GM18870 (cell line): Measurements from ENCODE around the gene PAFAH2.
"Not testable (repeated sequence)": the region's sequence is repeated elsewhere in the genome, so short reads cannot be mapped to it uniquely, and the experiment has no call there.

Experiments
- ATAC-seq: cut with Tn5 transposase; IDR thresholded peaks from one replicate; pipeline ENCODE4 v1.9.1; 2021; ENCODE audit warnings: moderate library complexity; ENCODE audit not compliant: unreplicated experiment

Gene PAFAH2

DNA sequence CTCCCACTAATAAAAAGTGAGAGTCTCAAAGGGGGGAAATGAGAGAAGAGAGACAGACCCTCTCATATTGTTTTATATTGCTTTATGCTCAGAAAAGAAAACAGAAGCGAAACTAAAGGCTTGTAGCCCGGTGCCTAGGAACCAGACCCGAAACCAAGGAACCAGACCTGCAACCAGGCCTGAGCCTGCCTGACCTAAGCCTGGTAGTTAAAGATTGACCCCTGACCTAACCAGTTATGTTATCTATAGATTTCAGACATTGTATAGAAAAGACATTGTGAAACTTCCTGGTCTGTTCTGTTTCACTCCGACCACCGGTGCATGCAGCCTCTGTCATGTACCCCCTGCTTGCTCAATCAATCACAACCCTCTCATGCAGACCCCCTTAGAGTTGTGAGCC is 54.4 kb downstream of the PAFAH2 start:
- ATAC-seq = not testable (repeated sequence)

- no peak for ATAC-seq
These were observed 60.9 kb downstream of the PAFAH2 start for GRCh38 chr1:25936947-25937346.

DNA sequence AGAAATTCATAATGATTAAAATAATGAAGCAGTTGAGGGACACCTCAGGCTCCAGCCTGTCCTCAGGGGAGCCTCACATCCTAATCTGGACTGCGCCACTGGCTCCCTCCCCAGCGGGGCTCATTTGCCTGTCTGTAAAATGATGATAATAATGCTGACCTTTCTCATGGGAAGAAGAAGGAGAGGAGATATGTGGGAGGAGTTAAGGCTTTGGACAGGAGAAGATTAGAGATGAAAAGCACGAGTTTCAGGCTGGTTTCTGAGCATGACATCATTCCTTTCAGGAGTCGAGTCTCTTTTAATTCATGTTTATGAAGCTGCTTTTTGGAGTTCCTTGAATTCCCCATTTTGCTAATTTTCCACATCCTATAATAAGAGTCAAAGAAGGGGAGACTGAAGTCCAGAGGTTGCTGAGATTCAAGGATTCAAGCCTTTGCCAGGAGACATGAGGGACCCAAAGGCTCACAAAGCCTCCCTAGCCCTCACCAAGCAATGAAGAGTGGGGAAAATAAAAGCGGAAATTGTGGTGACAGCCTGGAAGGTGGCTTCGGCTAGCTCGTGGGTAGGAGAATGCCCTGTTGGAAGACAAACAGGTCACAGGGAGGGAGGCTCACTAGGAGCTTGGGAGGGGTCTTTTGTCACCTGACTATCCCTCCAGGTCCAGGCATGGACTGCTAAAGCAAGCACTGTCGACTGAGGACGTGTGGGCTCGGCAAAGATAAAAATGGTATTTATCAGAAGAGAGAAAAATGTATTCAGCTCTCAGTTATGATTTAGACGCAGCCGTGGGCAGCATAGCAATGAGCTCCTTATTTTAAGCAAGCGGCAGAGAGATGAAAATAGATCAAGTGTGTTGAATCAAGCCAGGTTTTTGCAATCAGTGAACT is 64.1 kb downstream of the PAFAH2 start:
- ATAC-seq = no peak

DNA sequence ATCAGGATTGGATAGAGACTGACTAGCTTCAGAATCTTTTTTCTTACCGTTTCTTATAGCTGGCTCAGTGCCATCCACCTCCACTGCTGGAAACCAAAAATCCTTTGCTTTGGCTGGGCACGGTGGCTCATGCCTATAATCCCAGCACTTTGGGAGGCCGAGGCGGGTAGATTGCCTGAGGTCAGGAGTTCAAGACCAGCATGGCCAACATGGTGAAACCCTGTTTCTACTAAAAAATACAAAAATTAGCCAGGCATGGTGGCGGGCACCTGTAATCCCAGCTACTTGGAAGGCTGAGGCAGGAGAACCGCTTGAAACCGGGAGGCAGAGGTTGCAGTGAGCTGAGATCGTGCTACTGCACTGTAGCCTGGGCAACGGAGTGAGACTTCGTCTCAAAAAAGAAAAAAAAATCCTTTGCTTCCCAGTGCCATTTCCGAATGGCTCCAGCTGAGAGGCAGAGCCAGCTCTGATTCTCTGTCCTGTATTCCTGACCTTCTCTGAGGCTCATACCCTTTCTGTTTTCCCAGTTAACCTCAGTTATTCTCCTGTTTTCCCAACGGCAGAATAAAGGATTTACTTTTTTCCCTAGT is 65.0 kb downstream of the PAFAH2 start:
- ATAC-seq = not testable (repeated sequence)

DNA sequence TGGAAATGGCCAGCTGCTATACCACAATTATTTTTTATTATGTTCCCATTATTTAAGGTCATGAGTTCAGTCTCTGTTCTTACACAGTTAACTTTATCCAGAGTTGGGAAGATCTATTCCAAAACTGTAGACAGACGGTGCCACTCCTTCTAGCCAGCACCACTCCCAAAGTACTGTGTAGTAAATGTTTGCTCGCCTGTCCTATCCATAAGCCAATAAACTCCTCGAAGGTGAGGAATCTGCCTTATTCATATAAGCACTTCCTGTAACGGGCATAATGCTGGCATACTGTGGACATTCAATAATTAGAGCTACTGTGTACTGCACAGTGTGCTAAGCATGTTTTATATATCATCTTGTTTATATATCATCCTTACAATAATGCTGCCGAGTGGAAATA is 65.5 kb downstream of the PAFAH2 start:
- ATAC-seq = no peak

DNA sequence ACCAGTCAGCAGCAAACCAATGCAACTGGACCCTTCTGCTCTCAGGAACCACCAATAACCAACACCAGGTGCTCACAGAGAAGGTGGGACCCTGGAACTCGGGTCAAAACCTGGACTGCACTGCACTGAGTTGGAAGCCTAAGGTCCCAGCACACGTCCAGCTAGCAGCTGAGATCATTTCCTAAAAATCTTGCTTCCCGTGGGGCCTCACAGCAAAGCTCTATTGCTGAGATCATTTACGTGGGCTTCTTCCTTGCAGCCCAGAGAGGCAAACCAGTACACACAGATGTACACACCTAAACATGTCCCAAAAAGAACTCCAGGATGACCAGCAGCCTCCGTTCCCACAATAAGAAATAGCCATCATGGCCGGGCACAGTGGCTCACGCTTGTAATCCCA is 68.8 kb downstream of the PAFAH2 start:
- no peak for ATAC-seq

- no peak for ATAC-seq
These were observed 70.2 kb downstream of the PAFAH2 start for GRCh38 chr1:25927521-25928265.

GRCh38 chr1:25926731-25927496 is 70.9 kb downstream of the PAFAH2 start:
- no peak for ATAC-seq

- no peak for ATAC-seq
These were observed 73.4 kb downstream of the PAFAH2 start for GRCh38 chr1:25924454-25924853.

- no peak for ATAC-seq
These were observed 74.8 kb downstream of the PAFAH2 start for GRCh38 chr1:25922971-25923552.

DNA sequence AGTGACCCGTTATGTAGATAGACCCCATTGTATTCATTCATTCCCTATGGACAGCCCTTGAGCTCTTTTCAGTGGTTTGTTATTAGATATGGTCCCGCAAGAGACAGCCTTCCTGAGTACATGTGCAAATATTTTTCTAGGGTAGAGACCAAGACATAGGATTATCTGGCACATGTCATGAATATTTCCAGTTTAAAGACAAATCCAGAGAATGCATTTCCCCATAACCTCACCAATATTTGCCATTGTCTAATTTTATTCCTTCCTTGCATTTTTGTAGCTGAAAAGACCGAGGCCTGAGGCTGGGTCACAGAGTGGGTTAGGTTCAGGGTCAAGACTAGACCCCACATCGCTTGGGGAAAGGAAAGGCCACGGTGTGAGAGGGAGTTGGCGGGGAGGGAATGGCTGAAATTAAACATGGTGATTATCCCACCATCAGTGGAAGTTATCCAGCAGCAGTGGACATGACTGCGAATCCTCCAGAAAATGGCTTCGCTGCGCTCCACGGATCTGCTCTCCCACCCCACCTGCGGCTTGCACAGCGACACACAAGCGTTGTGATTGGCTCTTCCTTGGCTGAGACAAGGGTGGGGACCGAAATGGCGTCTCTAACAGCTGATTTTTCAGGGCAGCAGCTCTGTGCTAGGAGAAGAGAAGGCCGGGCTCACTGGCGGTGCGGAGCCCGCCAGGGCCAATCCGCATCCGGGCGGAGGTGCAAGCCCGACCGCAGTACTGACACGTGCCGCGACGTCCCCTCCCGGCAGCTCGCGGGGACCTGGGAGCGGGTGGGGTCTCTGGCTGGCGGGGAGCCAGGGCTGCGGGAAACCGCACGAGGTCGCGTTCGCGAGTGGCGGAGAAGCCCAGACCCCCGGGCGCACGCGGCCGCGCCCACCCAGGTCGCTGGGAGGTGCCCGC is 75.5 kb downstream of the PAFAH2 start:
- no peak for ATAC-seq

DNA sequence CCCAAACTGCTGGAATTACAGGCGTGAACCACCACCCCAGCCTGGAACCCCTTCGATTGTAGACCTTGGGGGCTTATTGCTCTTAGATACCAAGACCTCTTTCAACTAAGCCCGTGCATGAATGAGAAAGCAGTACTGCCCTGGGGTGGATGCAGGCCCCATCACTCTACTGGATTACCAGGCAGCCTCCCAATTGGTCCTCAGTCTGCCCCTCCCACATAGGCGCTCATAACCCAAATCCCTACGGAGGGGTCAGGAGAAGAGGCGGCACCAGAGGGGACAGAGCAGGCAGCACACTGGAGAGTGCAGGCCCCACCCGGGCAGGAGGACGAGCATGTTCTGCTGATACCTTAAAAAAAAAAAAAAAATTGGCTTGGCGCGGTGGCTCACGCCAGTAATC is 79.2 kb downstream of the PAFAH2 start:
- no peak for ATAC-seq

GRCh38 chr1:25917996-25918395 is 79.9 kb downstream of the PAFAH2 start:
- ATAC-seq = no peak

GRCh38 chr1:25916460-25916859 is 81.4 kb downstream of the PAFAH2 start:
- ATAC-seq = no peak

GRCh38 chr1:25914074-25914995 is 83.5 kb downstream of the PAFAH2 start:
- no peak for ATAC-seq

DNA sequence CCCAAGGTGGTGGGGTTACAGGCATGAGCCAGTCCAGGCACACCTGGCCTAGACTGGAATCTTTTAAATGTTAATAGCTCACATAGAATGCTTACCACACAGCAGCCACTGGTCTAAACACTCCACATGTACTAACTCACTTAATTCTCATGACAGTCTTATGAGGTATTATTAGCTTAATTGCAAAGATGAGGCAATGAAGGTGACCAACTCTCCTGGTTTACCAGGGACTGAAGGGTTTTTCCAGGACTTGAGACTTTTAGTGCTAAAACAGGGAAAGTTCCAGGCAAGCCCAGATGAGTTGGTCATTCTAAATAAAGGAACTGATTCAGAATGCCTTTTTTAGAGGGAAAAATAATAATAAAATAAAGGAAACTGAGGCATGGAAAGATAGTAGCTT is 84.7 kb downstream of the PAFAH2 start:
- no peak for ATAC-seq

DNA sequence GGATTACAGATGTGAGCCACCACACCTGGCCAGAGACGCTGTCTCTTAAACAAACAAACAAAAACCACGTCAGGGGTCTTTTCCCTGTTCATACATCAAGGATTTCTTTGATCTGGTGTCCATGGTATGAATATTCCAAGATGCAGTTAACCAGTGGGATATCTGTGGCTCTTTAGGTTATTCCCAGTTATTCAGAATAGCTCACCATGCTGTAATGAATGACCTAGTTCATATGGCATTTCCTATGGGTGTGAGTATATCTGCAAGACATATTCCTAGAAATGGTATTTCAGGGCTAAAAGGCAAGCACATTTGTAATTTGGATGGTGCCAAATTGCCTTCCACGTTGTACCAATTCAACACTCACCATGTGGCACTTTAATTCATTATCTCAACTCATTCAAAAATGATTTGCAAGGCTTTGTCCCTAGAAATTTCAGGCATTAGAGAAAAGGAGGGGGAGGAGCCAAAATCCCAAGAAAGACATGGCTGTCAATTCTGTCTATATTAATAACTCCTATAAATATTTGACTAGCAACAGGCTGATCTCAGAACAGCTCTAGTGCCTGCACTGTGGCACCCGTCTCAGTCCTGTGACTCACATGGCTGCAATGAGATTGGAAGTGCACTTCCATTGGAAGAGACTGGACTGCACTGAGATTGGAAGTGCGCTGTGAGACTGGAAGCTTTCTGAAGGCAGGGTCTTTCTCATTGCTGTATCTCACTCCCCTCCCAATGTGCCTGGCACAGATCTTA is 85.6 kb downstream of the PAFAH2 start:
- ATAC-seq = no peak

- ATAC-seq = no peak
These were observed 86.7 kb downstream of the PAFAH2 start for GRCh38 chr1:25911162-25911561.
